HepG2 (cell line): ENCODE results near the gene ZNF584. TPM values are rescaled to one million over a fixed set of nuclear protein-coding genes. Genes with fewer than 3 reads are reported as not detected.

ENCODE experiments used
- FOXA1 ChIP-seq, 2 experiments: fragments of 450-650 bp in 1 of 2; sonication (generic) in 1 of 2; formaldehyde crosslinking in 1 of 2; IDR thresholded peaks; 2 replicates each; pipeline versions ENCODE4 v1.4.0 to v1.6.1; 2016 to 2020; ENCODE audit warnings: missing genetic modification reagents in 1 of 2
- ISL2 ChIP-seq: sonication (generic); formaldehyde crosslinking; IDR thresholded peaks from 2 replicates; pipeline ENCODE4 v1.5.0; 2020; ENCODE audit warnings: missing genetic modification reagents
- JUND ChIP-seq: sonication (generic); formaldehyde crosslinking; IDR thresholded peaks from 2 replicates; pipeline ENCODE4 v1.8.0; 2022; ENCODE audit warnings: mild to moderate bottlenecking, missing genetic modification reagents
- NR2C2 ChIP-seq: sonication (generic); formaldehyde crosslinking; IDR thresholded peaks from 2 replicates; pipeline ENCODE4 v1.4.0; 2020; ENCODE audit warnings: missing genetic modification reagents, mild to moderate bottlenecking, moderate library complexity, borderline replicate concordance
- NR2F1 ChIP-seq, 2 experiments: fragments of 450-650 bp in 1 of 2; formaldehyde crosslinking in 1 of 2; IDR thresholded peaks; 2 replicates each; pipeline versions ENCODE4 v1.5.0 to v1.6.1; 2016 to 2020; ENCODE audit warnings: mild to moderate bottlenecking in 1 of 2, missing compliant biosample characterization in 1 of 2, missing genetic modification reagents in 1 of 2, moderate library complexity in 1 of 2
- NR2F6 ChIP-seq, 2 experiments: IDR thresholded peaks; 2 replicates each; pipeline ENCODE4 v1.6.1; 2016; ENCODE audit warnings: antibody characterized with exemption in 1 of 2, mild to moderate bottlenecking in 1 of 2
- PPARG ChIP-seq: conservative IDR thresholded peaks from 2 replicates; pipeline ENCODE4 v1.6.1; 2016; ENCODE audit warnings: missing biosample characterization, missing genetic modification reagents
- RAD21 ChIP-seq: fragments of 450-650 bp; formaldehyde crosslinking; IDR thresholded peaks from 2 replicates; pipeline ENCODE4 v1.5.0; 2020; ENCODE audit warnings: mild to moderate bottlenecking
- RXRA ChIP-seq: sonication (generic); formaldehyde crosslinking; IDR thresholded peaks from 2 replicates; pipeline ENCODE4 v1.5.1; 2020; ENCODE audit warnings: missing genetic modification reagents
- SAP130 ChIP-seq: IDR thresholded peaks from 2 replicates; pipeline ENCODE4 v1.6.1; 2016; ENCODE audit warnings: low read depth
- THAP11 ChIP-seq: IDR thresholded peaks from 2 replicates; pipeline ENCODE4 v1.6.1; 2016; ENCODE audit warnings: missing biosample characterization, missing genetic modification reagents
- ZNF570 ChIP-seq: sonication (generic); formaldehyde crosslinking; IDR thresholded peaks from 2 replicates; pipeline ENCODE4 v1.4.0; 2020; ENCODE audit warnings: mild to moderate bottlenecking, missing genetic modification reagents, borderline replicate concordance
- polyA plus RNA-seq, 8 experiments: library from polyadenylated mRNA; depleted of rRNA in 3 of 8; stranded (reverse) in 7 of 8; unstranded in 1 of 8; fragments of >200 nt; fragmentation: Illumina TruSeq in 4 of 8; extraction: Trizol in 4 of 8; gene quantifications; 2 replicates each; pipeline versions ENCODE4 v1.2.1 to v1.2.3, GENCODE V29; 2011 to 2016; ENCODE audit warnings: low read depth in 4 of 8, missing spikeins in 1 of 8, mixed read lengths in 1 of 8; ENCODE audit not compliant: insufficient read depth in 1 of 8
- total RNA-seq, 5 experiments: library from RNA; depleted of rRNA; stranded (reverse); fragments of >200 nt; fragmentation: Illumina TruSeq; extraction: Trizol; gene quantifications; 2 replicates each; pipeline ENCODE4 v1.2.3, GENCODE V29; 2016; ENCODE audit warnings: low read depth in 1 of 5
- TF ChIP-seq, protein P1 (sequence below): sonication (generic); formaldehyde crosslinking; IDR thresholded peaks from 2 replicates; pipeline ENCODE4 v1.4.0; 2020; ENCODE audit warnings: missing genetic modification reagents
- TF ChIP-seq, protein P2 (sequence below): sonication (generic); formaldehyde crosslinking; IDR thresholded peaks from 2 replicates; pipeline ENCODE4 v1.5.0; 2020; ENCODE audit warnings: mild to moderate bottlenecking, missing genetic modification reagents, moderate library complexity

Gene ZNF584
- total and polyA plus RNA-seq, 2 of the 13 experiments (the other 11 are each of a cell fraction or from before 2014, with no cell fraction given) = 2.4 to 7.0 TPM

DNA sequence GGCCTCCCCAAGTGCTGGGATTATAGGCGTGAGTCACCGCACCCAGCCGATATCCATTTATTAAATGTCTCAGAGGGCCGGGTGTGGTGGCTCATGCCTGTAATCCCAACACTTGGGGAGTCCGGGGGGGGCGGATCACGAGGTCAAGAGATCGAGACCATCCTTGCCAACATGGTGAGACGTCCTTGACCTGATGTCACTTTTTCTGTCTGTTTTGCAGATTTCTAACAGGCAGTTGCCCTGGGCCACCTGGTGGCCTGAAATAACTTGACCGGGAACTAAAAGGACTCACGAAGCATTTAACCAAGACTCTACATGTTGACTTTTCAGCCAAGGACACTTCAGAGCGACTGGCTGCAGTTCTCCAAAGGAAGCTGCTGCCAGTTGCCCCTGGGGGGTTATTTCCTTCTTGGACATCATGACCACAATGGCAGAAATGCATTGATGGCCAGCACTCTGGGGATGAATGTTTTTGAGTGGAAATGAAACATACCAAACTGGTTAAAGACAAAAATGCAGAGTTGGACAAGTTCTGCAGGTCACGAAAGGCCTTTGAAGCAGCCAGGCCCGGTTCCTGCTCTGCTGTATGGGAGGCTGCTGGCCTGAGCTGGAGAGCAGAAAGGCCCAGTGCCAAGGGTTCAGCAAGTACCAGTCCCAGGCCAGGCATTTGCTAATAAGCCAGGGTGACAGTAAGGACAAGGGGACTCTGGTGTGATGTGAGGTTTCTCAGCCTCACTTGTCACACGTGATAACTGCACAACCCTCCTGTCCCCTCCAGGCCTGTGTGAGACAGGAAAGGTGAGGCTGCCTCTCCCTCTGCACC lies 35.9 kb upstream of the ZNF584 start (continued):
- TF ChIP-seq, protein P1, sequence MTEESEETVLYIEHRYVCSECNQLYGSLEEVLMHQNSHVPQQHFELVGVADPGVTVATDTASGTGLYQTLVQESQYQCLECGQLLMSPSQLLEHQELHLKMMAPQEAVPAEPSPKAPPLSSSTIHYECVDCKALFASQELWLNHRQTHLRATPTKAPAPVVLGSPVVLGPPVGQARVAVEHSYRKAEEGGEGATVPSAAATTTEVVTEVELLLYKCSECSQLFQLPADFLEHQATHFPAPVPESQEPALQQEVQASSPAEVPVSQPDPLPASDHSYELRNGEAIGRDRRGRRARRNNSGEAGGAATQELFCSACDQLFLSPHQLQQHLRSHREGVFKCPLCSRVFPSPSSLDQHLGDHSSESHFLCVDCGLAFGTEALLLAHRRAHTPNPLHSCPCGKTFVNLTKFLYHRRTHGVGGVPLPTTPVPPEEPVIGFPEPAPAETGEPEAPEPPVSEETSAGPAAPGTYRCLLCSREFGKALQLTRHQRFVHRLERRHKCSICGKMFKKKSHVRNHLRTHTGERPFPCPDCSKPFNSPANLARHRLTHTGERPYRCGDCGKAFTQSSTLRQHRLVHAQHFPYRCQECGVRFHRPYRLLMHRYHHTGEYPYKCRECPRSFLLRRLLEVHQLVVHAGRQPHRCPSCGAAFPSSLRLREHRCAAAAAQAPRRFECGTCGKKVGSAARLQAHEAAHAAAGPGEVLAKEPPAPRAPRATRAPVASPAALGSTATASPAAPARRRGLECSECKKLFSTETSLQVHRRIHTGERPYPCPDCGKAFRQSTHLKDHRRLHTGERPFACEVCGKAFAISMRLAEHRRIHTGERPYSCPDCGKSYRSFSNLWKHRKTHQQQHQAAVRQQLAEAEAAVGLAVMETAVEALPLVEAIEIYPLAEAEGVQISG (CRISPR knock-in tag) = 0 out of 2 replicates have a peak, but pooled peaks have one; percentile 21
- peak in 1 of 2 experiments; percentile 76; a peak in 2 of 4 replicates for TF ChIP-seq NR2F1 (CRISPR knock-in tag; IDR thresholded peaks at IDR 0.05)
- TF ChIP-seq RXRA = peak; percentile 26; the same call in 1 of the 2 replicates
- 0 out of 2 replicates have a peak, but pooled peaks have one; percentile 23 for TF ChIP-seq THAP11 (CRISPR knock-in tag)
- TF ChIP-seq ZNF570 = no peak
- TF ChIP-seq RAD21 (CRISPR knock-in tag) = 0 out of 2 replicates have a peak, but pooled peaks have one; percentile 25
- peak; percentile 75 for TF ChIP-seq NR2F6 (IDR thresholded peaks at IDR 0.05)
- peak; percentile 86 for TF ChIP-seq NR2F6 (CRISPR knock-in tag; IDR thresholded peaks at IDR 0.05)
- TF ChIP-seq SAP130 = peak; percentile 31; the same call in 1 of the 2 replicates
- TF ChIP-seq, protein P2, sequence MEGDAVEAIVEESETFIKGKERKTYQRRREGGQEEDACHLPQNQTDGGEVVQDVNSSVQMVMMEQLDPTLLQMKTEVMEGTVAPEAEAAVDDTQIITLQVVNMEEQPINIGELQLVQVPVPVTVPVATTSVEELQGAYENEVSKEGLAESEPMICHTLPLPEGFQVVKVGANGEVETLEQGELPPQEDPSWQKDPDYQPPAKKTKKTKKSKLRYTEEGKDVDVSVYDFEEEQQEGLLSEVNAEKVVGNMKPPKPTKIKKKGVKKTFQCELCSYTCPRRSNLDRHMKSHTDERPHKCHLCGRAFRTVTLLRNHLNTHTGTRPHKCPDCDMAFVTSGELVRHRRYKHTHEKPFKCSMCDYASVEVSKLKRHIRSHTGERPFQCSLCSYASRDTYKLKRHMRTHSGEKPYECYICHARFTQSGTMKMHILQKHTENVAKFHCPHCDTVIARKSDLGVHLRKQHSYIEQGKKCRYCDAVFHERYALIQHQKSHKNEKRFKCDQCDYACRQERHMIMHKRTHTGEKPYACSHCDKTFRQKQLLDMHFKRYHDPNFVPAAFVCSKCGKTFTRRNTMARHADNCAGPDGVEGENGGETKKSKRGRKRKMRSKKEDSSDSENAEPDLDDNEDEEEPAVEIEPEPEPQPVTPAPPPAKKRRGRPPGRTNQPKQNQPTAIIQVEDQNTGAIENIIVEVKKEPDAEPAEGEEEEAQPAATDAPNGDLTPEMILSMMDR (CRISPR knock-in tag) = peak; percentile 49
- TF ChIP-seq PPARG (CRISPR knock-in tag) = no peak
- no peak for TF ChIP-seq ISL2 (CRISPR knock-in tag)
- no peak for TF ChIP-seq FOXA1 (IDR thresholded peaks at IDR 0.05)
- peak; percentile 52 for TF ChIP-seq FOXA1 (CRISPR knock-in tag; IDR thresholded peaks at IDR 0.05)
- no peak for TF ChIP-seq JUND (CRISPR knock-in tag)
- TF ChIP-seq NR2C2 (CRISPR knock-in tag) = peak; percentile 20; the same call in 1 of the 2 replicates
